Measurements from ENCODE around the gene OR4D10. TPM values are rescaled to one million over a fixed set of nuclear protein-coding genes. Genes with fewer than 3 reads are reported as not detected.

Gene OR4D10
- not detected for total RNA-seq

GRCh38 chr11:59473015-59473414 is at the start of gene OR4D10:
OR4D10 (plus strand) TSS chr11:59473315; CDS start chr11:59477430, 4,115 bp downstream.

GRCh38 chr11:59426361-59427067 is 46.6 kb upstream of the OR4D10 start, which contains the start of gene OR5A2:
OR5A2 (minus strand) TSS chr11:59426413; CDS start chr11:59422953, 3,460 bp downstream.

GRCh38 chr11:59436169-59436568 is 36.9 kb upstream of the OR4D10 start, which contains the start of gene OR5A1:
OR5A1 (plus strand) TSS chr11:59436469; CDS start chr11:59443169, 6,700 bp downstream.

GRCh38 chr11:59456661-59457060 is 16.5 kb upstream of the OR4D10 start, which contains the start of gene OR4D6:
OR4D6 (plus strand) TSS chr11:59456961; CDS start chr11:59456961, 0 bp downstream.

GRCh38 chr11:59503276-59503675 is 30.2 kb downstream of the OR4D10 start, which contains the start of gene OR4D11:
OR4D11 (plus strand) TSS chr11:59503576; CDS start chr11:59503576, 0 bp downstream.

GRCh38 chr11:59510941-59511589 is 38.0 kb downstream of the OR4D10 start, which contains the start of gene OR4D9:
OR4D9 (plus strand) TSS chr11:59511539; CDS start chr11:59514913, 3,374 bp downstream.

Other genes starting within 250 kb of the OR4D10 start
- gene OR5AN1, start 114.4 kb upstream of the OR4D10 start, total RNA-seq, result not detected
- not detected for gene OR5A2, start 46.9 kb upstream of the OR4D10 start, total RNA-seq
- gene OR5A1, start 36.8 kb upstream of the OR4D10 start, total RNA-seq, result not detected
- not detected for gene OR4D6, start 16.4 kb upstream of the OR4D10 start, total RNA-seq
- not detected for gene OR4D11, start 30.3 kb downstream of the OR4D10 start, total RNA-seq
- not detected for gene OR4D9, start 38.2 kb downstream of the OR4D10 start, total RNA-seq
- gene OSBP, start 142.5 kb downstream of the OR4D10 start, total RNA-seq, result 44.6 TPM
- gene PATL1, start 195.7 kb downstream of the OR4D10 start, total RNA-seq, result 10.0 TPM
- gene OR10V1, start 240.5 kb downstream of the OR4D10 start, total RNA-seq, result not detected

Data from metanephros (tissue), 1 donor.